ENCODE results near the gene FCHSD2. TPM values are rescaled to one million over a fixed set of nuclear protein-coding genes. Genes with fewer than 3 reads are reported as not detected.
A peak's percentile ranks its signal among the peaks of the same experiment; 100 is the strongest.

FCHSD2 gene
- total RNA-seq, 6 experiments from 2014 or later, result 10.8 to 25.9 (median 17.8) TPM

- no peak for DNase-seq
- no peak for ATAC-seq
- WGBS (ENCODE audit: insufficient coverage, low coverage, low lambda C conversion rate, missing lambda C conversion rate), result 64% methylated on average over 4 of the region's 4 CpGs
- no peaks in the 10 kb centered on the region for H3K36me3 ChIP-seq
- no peak overlapping the region for H3K4me3 ChIP-seq
- TF ChIP-seq CTCF (IDR thresholded peaks at IDR 0.05), result no peak
- no peak for TF ChIP-seq POLR2A (IDR thresholded peaks at IDR 0.05)
- peaks cover 0 to 6% (median 2%) of the 10 kb centered on the region in 4 donors for H3K4me1 ChIP-seq
- no peak overlapping the region for H3K27ac ChIP-seq
- no peaks in the 10 kb centered on the region for H3K9me3 ChIP-seq
- intact Hi-C loops (cut with DNase I), result no loop called here
- no peaks in the 10 kb centered on the region for H3K27me3 ChIP-seq
These were observed 83.0 kb downstream of the FCHSD2 start for GRCh38 chr11:73058989-73059674.

- Histone ChIP-seq H3K36me3 (no peaks in the 10 kb centered on the region), H3K27ac (peak overlapping the region; percentile 8 to 53 (median 31)), H3K4me3 (peak overlapping the region in 1 of 3 donors; percentile 0), H3K4me1 (peaks cover 0 to 6% (median 2%) of the 10 kb centered on the region in 4 donors), H3K27me3 (no peaks in the 10 kb centered on the region), H3K9me3 (no peaks in the 10 kb centered on the region)
- intact Hi-C loops (cut with DNase I), result no loop called here
- ATAC-seq, result peak; percentile 74 to 89 (median 82)
- 13% methylated on average over 3 of the region's 3 CpGs for WGBS (ENCODE audit: insufficient coverage, low coverage, low lambda C conversion rate, missing lambda C conversion rate)
- TF ChIP-seq CTCF (IDR thresholded peaks at IDR 0.05) (peak in 1 of 4 donors; percentile 5), POLR2A (IDR thresholded peaks at IDR 0.05) (no peak)
- DNase-seq, result no peak
These were observed 86.3 kb downstream of the FCHSD2 start for GRCh38 chr11:73055655-73056354.

- intact Hi-C loops (cut with DNase I), result no loop called here
- no peak for DNase-seq
- H3K27ac ChIP-seq, result peak overlapping the region in 1 of 3 donors; percentile 31
- H3K9me3 ChIP-seq, result no peaks in the 10 kb centered on the region
- H3K4me1 ChIP-seq, result peaks cover 0 to 6% (median 2%) of the 10 kb centered on the region in 4 donors
- TF ChIP-seq CTCF (IDR thresholded peaks at IDR 0.05), result no peak
- no peak for TF ChIP-seq POLR2A (IDR thresholded peaks at IDR 0.05)
- ATAC-seq, result no peak
- no peaks in the 10 kb centered on the region for H3K27me3 ChIP-seq
- no peaks in the 10 kb centered on the region for H3K36me3 ChIP-seq
- 86% methylated on average over 5 of the region's 5 CpGs for WGBS (ENCODE audit: insufficient coverage, low coverage, low lambda C conversion rate, missing lambda C conversion rate)
- no peak overlapping the region for H3K4me3 ChIP-seq
These were observed 87.1 kb downstream of the FCHSD2 start for GRCh38 chr11:73055002-73055401.

GRCh38 chr11:73053964-73054363 lies 88.2 kb downstream of the FCHSD2 start:
- no peak for ATAC-seq
- intact Hi-C loops (cut with DNase I), result no loop called here
- 78% methylated on average over 1 of the region's 1 CpG for WGBS (ENCODE audit: insufficient coverage, low coverage, low lambda C conversion rate, missing lambda C conversion rate)

More at GRCh38 chr11:73053964-73054363, 88.2 kb downstream of the FCHSD2 start:
- Histone ChIP-seq H3K27me3 (no peaks in the 10 kb centered on the region), H3K27ac (no peak overlapping the region), H3K4me3 (no peak overlapping the region), H3K4me1 (peaks cover 0 to 8% (median 2%) of the 10 kb centered on the region in 4 donors), H3K9me3 (no peaks in the 10 kb centered on the region), H3K36me3 (no peaks in the 10 kb centered on the region)
- no peak for DNase-seq
- TF ChIP-seq CTCF (IDR thresholded peaks at IDR 0.05) (no peak), POLR2A (IDR thresholded peaks at IDR 0.05) (no peak)
